Measurements from ENCODE around the gene TMEM139.

The TMEM139 gene

DNA sequence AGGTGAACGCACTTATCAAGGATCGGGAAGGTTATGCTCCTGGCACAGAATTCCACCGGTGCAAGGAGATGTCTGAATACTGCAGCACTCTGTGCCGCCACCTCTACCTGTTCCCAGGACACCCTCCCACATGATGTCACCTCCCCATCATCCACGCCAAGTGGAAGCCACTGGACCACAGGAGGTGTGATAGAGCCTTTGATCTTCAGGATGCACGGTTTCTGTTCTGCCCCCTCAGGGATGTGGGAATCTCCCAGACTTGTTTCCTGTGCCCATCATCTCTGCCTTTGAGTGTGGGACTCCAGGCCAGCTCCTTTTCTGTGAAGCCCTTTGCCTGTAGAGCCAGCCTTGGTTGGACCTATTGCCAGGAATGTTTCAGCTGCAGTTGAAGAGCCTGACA, 20.2 kb downstream of the TMEM139 start:
- H3K4me2 ChIP-seq (ENCODE audit: low read length, poor library complexity, severe bottlenecking): no peak overlapping the region
- no peak overlapping the region for H4K91ac ChIP-seq (ENCODE audit: low read length)
- H2BK120ac ChIP-seq (ENCODE audit: low read depth, low read length): no peak overlapping the region
- H3K14ac ChIP-seq (ENCODE audit: low read length in 2 of 2): no peak overlapping the region
- peaks cover 23% of the 10 kb centered on the region for H3K79me1 ChIP-seq (replicated peaks; ENCODE audit: low read length, poor library complexity, severe bottlenecking)
- no peak overlapping the region for H2BK5ac ChIP-seq (ENCODE audit: low read depth, low read length, poor library complexity, severe bottlenecking)
- H3K4me1 ChIP-seq (ENCODE audit: control insufficient read depth, insufficient read depth, low read depth, low read length): peaks cover 3% of the 10 kb centered on the region
- no peak overlapping the region for H3K27ac ChIP-seq (ENCODE audit: low read length, poor library complexity, severe bottlenecking)
- no peak overlapping the region for H2AK5ac ChIP-seq (ENCODE audit: low read length, severe bottlenecking)
- no peak for DNase-seq
- peaks cover 38 to 82% of the 10 kb centered on the region in 2 experiments for H3K36me3 ChIP-seq (ENCODE audit: control insufficient read depth in 1 of 2, insufficient read depth in 2 of 2, low read depth in 1 of 2, low read length in 2 of 2)
- H3K23ac ChIP-seq (ENCODE audit: low read length in 2 of 2): no peak overlapping the region
- no peak overlapping the region for H2BK12ac ChIP-seq (ENCODE audit: low read length in 2 of 2)
- no peak overlapping the region for H2BK15ac ChIP-seq (ENCODE audit: low read depth, poor library complexity, severe bottlenecking)
- H3K9me3 ChIP-seq (ENCODE audit: control insufficient read depth, low read length): no peaks in the 10 kb centered on the region
- no peak overlapping the region for H3K4me3 ChIP-seq (ENCODE audit: insufficient read depth in 1 of 2, low read depth in 1 of 2, low read length in 2 of 2)
- no peak overlapping the region for H4K8ac ChIP-seq (ENCODE audit: low read length)
- no peak overlapping the region for H3K18ac ChIP-seq (ENCODE audit: low read depth in 1 of 2, low read length in 2 of 2)
- no peak overlapping the region for H3K4ac ChIP-seq (ENCODE audit: low read depth in 1 of 2, low read length in 2 of 2)
- no peak overlapping the region for H3K9ac ChIP-seq (ENCODE audit: low read length)
- 93% methylated on average over 6 of the region's 6 CpGs for WGBS
- no peak overlapping the region for H2AFZ ChIP-seq (ENCODE audit: low read depth, low read length)
- no peaks in the 10 kb centered on the region for H3K27me3 ChIP-seq (ENCODE audit: control insufficient read depth in 1 of 2, insufficient read depth in 1 of 2, low read length in 2 of 2)

DNA sequence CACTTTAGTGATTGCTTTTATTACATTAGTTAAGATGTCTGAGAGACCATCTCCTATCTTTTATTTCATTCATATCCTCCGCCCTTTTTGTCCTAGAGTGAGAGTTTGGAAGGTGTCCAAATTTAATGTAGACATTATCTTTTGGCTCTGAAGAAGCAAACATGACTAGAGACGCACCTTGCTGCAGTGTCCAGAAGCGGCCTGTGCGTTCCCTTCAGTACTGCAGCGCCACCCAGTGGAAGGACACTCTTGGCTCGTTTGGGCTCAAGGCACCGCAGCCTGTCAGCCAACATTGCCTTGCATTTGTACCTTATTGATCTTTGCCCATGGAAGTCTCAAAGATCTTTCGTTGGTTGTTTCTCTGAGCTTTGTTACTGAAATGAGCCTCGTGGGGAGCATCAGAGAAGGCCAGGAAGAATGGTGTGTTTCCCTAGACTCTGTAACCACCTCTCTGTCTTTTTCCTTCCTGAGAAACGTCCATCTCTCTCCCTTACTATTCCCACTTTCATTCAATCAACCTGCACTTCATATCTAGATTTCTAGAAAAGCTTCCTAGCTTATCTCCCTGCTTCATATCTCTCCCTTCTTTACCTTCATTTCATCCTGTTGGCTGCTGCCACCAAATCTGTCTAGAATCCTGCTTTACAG, 20.8 kb downstream of the TMEM139 start:
- no peak overlapping the region for H2BK15ac ChIP-seq (ENCODE audit: low read depth, poor library complexity, severe bottlenecking)

DNA sequence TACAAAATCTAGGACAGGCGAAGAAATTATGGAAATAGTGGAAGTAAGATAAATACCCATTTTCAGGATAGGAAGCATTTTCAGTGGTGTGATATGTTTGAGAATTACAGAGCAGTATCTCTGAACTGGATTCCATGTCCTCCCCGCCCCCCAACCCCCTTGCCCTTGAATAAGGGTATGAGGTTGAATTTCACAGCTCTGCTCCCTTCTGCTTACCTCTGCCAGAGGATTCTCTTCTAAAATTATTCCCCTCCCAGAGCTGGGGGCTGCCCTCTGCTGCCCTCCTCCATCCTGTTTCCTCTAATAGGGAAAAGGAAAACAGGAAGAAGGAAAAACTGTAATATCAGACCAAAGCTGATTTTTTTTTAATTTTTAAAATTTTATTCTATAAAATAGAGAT, 23.9 kb downstream of the TMEM139 start:
- Histone ChIP-seq H4K8ac (ENCODE audit: low read length) (no peak overlapping the region), H3K18ac (ENCODE audit: low read depth in 1 of 2, low read length in 2 of 2) (no peak overlapping the region), H3K27me3 (ENCODE audit: control insufficient read depth in 1 of 2, insufficient read depth in 1 of 2, low read length in 2 of 2) (no peaks in the 10 kb centered on the region), H2BK12ac (ENCODE audit: low read length in 2 of 2) (no peak overlapping the region), H3K4me3 (ENCODE audit: insufficient read depth in 1 of 2, low read depth in 1 of 2, low read length in 2 of 2) (no peak overlapping the region), H3K14ac (ENCODE audit: low read length in 2 of 2) (no peak overlapping the region), H2BK15ac (ENCODE audit: low read depth, poor library complexity, severe bottlenecking) (no peak overlapping the region), H3K4me1 (ENCODE audit: control insufficient read depth, insufficient read depth, low read depth, low read length) (no peaks in the 10 kb centered on the region), H3K4ac (ENCODE audit: low read depth in 1 of 2, low read length in 2 of 2) (no peak overlapping the region), H2AK5ac (ENCODE audit: low read length, severe bottlenecking) (no peak overlapping the region), H4K91ac (ENCODE audit: low read length) (no peak overlapping the region), H3K9ac (ENCODE audit: low read length) (no peak overlapping the region), H3K4me2 (ENCODE audit: low read length, poor library complexity, severe bottlenecking) (no peak overlapping the region), H3K36me3 (ENCODE audit: control insufficient read depth in 1 of 2, insufficient read depth in 2 of 2, low read depth in 1 of 2, low read length in 2 of 2) (peaks cover 27 to 47% of the 10 kb centered on the region in 2 experiments), H3K9me3 (ENCODE audit: control insufficient read depth, low read length) (no peaks in the 10 kb centered on the region), H3K79me1 (replicated peaks; ENCODE audit: low read length, poor library complexity, severe bottlenecking) (peaks cover 12% of the 10 kb centered on the region), H2AFZ (ENCODE audit: low read depth, low read length) (no peak overlapping the region), H3K23ac (ENCODE audit: low read length in 2 of 2) (no peak overlapping the region), H2BK5ac (ENCODE audit: low read depth, low read length, poor library complexity, severe bottlenecking) (no peak overlapping the region), H3K27ac (ENCODE audit: low read length, poor library complexity, severe bottlenecking) (no peak overlapping the region), H2BK120ac (ENCODE audit: low read depth, low read length) (no peak overlapping the region)
- DNase-seq: no peak
- WGBS: 100% methylated on average over 1 of the region's 2 CpGs

More for the DNA sequence above, 20.8 kb downstream of the TMEM139 start:
- Histone ChIP-seq H3K4ac (ENCODE audit: low read depth in 1 of 2, low read length in 2 of 2) (no peak overlapping the region), H2AK5ac (ENCODE audit: low read length, severe bottlenecking) (no peak overlapping the region), H3K79me1 (replicated peaks; ENCODE audit: low read length, poor library complexity, severe bottlenecking) (peaks cover 20% of the 10 kb centered on the region), H2BK5ac (ENCODE audit: low read depth, low read length, poor library complexity, severe bottlenecking) (no peak overlapping the region), H3K9me3 (ENCODE audit: control insufficient read depth, low read length) (no peaks in the 10 kb centered on the region), H4K91ac (ENCODE audit: low read length) (no peak overlapping the region), H3K14ac (ENCODE audit: low read length in 2 of 2) (no peak overlapping the region), H2BK12ac (ENCODE audit: low read length in 2 of 2) (no peak overlapping the region), H3K23ac (ENCODE audit: low read length in 2 of 2) (no peak overlapping the region), H3K36me3 (ENCODE audit: control insufficient read depth in 1 of 2, insufficient read depth in 2 of 2, low read depth in 1 of 2, low read length in 2 of 2) (peaks cover 33 to 76% of the 10 kb centered on the region in 2 experiments), H3K9ac (ENCODE audit: low read length) (no peak overlapping the region), H3K18ac (ENCODE audit: low read depth in 1 of 2, low read length in 2 of 2) (no peak overlapping the region), H3K4me2 (ENCODE audit: low read length, poor library complexity, severe bottlenecking) (no peak overlapping the region), H2AFZ (ENCODE audit: low read depth, low read length) (no peak overlapping the region), H3K4me1 (ENCODE audit: control insufficient read depth, insufficient read depth, low read depth, low read length) (no peaks in the 10 kb centered on the region), H3K27ac (ENCODE audit: low read length, poor library complexity, severe bottlenecking) (no peak overlapping the region), H3K27me3 (ENCODE audit: control insufficient read depth in 1 of 2, insufficient read depth in 1 of 2, low read length in 2 of 2) (no peaks in the 10 kb centered on the region), H3K4me3 (ENCODE audit: insufficient read depth in 1 of 2, low read depth in 1 of 2, low read length in 2 of 2) (no peak overlapping the region), H4K8ac (ENCODE audit: low read length) (no peak overlapping the region), H2BK120ac (ENCODE audit: low read depth, low read length) (no peak overlapping the region)
- 87% methylated on average over 10 of the region's 10 CpGs for WGBS
- DNase-seq: peak; percentile 51

DNA sequence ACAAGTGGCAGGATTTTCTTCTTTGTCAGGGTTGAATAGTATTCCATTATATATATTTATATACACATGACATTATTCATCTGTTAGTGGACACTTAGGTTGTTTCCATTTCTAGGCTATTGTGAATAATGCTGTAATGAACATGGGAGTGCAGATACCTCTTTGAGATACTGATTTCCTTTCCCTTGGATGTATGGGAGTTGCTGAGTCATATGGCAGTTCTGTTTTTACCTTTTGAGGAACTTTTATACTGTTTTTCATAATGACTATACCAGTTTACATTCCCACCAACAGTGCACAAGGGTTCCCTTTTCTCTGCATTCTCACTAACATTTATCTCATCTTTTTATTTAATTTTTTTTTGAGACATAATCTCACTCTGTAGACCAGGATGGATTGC, 29.4 kb downstream of the TMEM139 start:
- Histone ChIP-seq H3K4me2 (ENCODE audit: low read length, poor library complexity, severe bottlenecking) (no peak overlapping the region), H2BK5ac (ENCODE audit: low read depth, low read length, poor library complexity, severe bottlenecking) (no peak overlapping the region), H2BK12ac (ENCODE audit: low read length in 2 of 2) (no peak overlapping the region), H2BK15ac (ENCODE audit: low read depth, poor library complexity, severe bottlenecking) (no peak overlapping the region), H4K91ac (ENCODE audit: low read length) (no peak overlapping the region), H3K9ac (ENCODE audit: low read length) (no peak overlapping the region), H3K4me1 (ENCODE audit: control insufficient read depth, insufficient read depth, low read depth, low read length) (peaks cover 3% of the 10 kb centered on the region), H3K36me3 (ENCODE audit: control insufficient read depth in 1 of 2, insufficient read depth in 2 of 2, low read depth in 1 of 2, low read length in 2 of 2) (no peaks in the 10 kb centered on the region), H3K14ac (ENCODE audit: low read length in 2 of 2) (no peak overlapping the region), H3K18ac (ENCODE audit: low read depth in 1 of 2, low read length in 2 of 2) (no peak overlapping the region), H2AK5ac (ENCODE audit: low read length, severe bottlenecking) (no peak overlapping the region), H3K27me3 (ENCODE audit: control insufficient read depth in 1 of 2, insufficient read depth in 1 of 2, low read length in 2 of 2) (no peaks in the 10 kb centered on the region), H4K8ac (ENCODE audit: low read length) (no peak overlapping the region), H3K4ac (ENCODE audit: low read depth in 1 of 2, low read length in 2 of 2) (no peak overlapping the region), H3K9me3 (ENCODE audit: control insufficient read depth, low read length) (no peaks in the 10 kb centered on the region), H3K27ac (ENCODE audit: low read length, poor library complexity, severe bottlenecking) (no peak overlapping the region), H3K23ac (ENCODE audit: low read length in 2 of 2) (no peak overlapping the region), H3K4me3 (ENCODE audit: insufficient read depth in 1 of 2, low read depth in 1 of 2, low read length in 2 of 2) (no peak overlapping the region), H2BK120ac (ENCODE audit: low read depth, low read length) (no peak overlapping the region), H2AFZ (ENCODE audit: low read depth, low read length) (no peak overlapping the region), H3K79me1 (replicated peaks; ENCODE audit: low read length, poor library complexity, severe bottlenecking) (no peaks in the 10 kb centered on the region)
- no peak for DNase-seq
